OCI-LY7 (cell line): ENCODE results near the gene OGG1. TPM values are rescaled to one million over a fixed set of nuclear protein-coding genes. Genes with fewer than 3 reads are reported as not detected.

Experiments
- BruUV-seq: library from RNA; stranded (reverse); fragments of 400-500 nt; replicated peaks from 2 replicates; lab custom pipeline; 2021; lab: Mats Ljungman, UMichigan
- CTCF ChIA-PET: fragments of 300-600 bp; sonication (Branson Sonifier 250); formaldehyde crosslinking; loops from one replicate; lab custom pipeline; 2022; ENCODE audit warnings: antibody characterized with exemption; ENCODE audit not compliant: unreplicated experiment; lab: Charles Lee
- POLR2A ChIA-PET: fragments of 300-600 bp; sonication (Branson Sonifier 250); formaldehyde crosslinking; loops from one replicate; lab custom pipeline; 2022; ENCODE audit warnings: antibody characterized with exemption; lab: Charles Lee
- DNase-seq: peaks from one replicate; pipeline ENCODE4 v3.0.0-alpha.2; 2015; ENCODE audit warnings: low spot score
- H2AFZ ChIP-seq: fragments of 200-600 bp; sonication (generic), shearing (Covaris generic); 2 replicates; pipeline ENCODE4 v1.6.1; 2014; ENCODE audit warnings: mild to moderate bottlenecking, antibody characterized with exemption, low read length, moderate library complexity
- H3K27ac ChIP-seq: fragments of 200-600 bp; sonication (generic); 2 replicates; pipeline ENCODE4 v1.5.1; 2014; ENCODE audit warnings: mixed run types, low read depth, mild to moderate bottlenecking, moderate library complexity, low read length, inconsistent platforms; ENCODE audit not compliant: poor library complexity, severe bottlenecking
- H3K36me3 ChIP-seq: fragments of 200-600 bp; sonication (generic); 2 replicates; pipeline ENCODE4 v1.6.1; 2014; ENCODE audit warnings: mild to moderate bottlenecking, antibody characterized with exemption, low read length, moderate library complexity, mixed read lengths; ENCODE audit not compliant: insufficient read depth
- H3K4me1 ChIP-seq: fragments of 200-600 bp; sonication (generic); 2 replicates; pipeline ENCODE4 v1.5.1; 2014; ENCODE audit warnings: mild to moderate bottlenecking, low read length; ENCODE audit not compliant: insufficient read depth, poor library complexity, severe bottlenecking
- H3K4me2 ChIP-seq: fragments of 200-600 bp; sonication (generic); 2 replicates; pipeline ENCODE4 v1.6.1; 2014; ENCODE audit warnings: mild to moderate bottlenecking, low read length
- H3K4me3 ChIP-seq: fragments of 200-600 bp; sonication (generic); 2 replicates; pipeline ENCODE4 v1.5.1; 2014; ENCODE audit warnings: mild to moderate bottlenecking, low read depth, low read length; ENCODE audit not compliant: poor library complexity, severe bottlenecking
- H3K79me2 ChIP-seq: fragments of 200-600 bp; sonication (generic); 2 replicates; pipeline ENCODE4 v1.6.1; 2016; ENCODE audit warnings: low read depth, mild to moderate bottlenecking, low read length, moderate library complexity, mixed read lengths; ENCODE audit not compliant: insufficient read depth
- H3K9me2 ChIP-seq: fragments of 200-600 bp; sonication (generic); 2 replicates; pipeline ENCODE4 v1.6.1; 2016; ENCODE audit warnings: mild to moderate bottlenecking, low read length, mixed read lengths; ENCODE audit not compliant: insufficient read depth
- H3K9me3 ChIP-seq: fragments of 200-600 bp; sonication (generic); 2 replicates; pipeline ENCODE4 v1.6.1; 2014; ENCODE audit warnings: mild to moderate bottlenecking, mixed run types, low read length, mixed read lengths
- H4K20me1 ChIP-seq: fragments of 200-600 bp; sonication (generic); 2 replicates; pipeline ENCODE4 v1.6.1; 2014; ENCODE audit warnings: mild to moderate bottlenecking, antibody characterized with exemption, low read length, moderate library complexity, mixed read lengths; ENCODE audit not compliant: insufficient read depth
- EZH2phosphoT487 ChIP-seq: fragments of 200-600 bp; sonication (generic); IDR thresholded peaks from 2 replicates; pipeline ENCODE4 v1.6.1; 2018; ENCODE audit warnings: low read depth, borderline replicate concordance, mild to moderate bottlenecking, mixed run types, antibody characterized with exemption, low read length, moderate library complexity, mixed read lengths
- intact Hi-C: fragments of 100-400 bp; cut with micrococcal nuclease; formaldehyde crosslinking; loops from one replicate; pipeline ENCODE4 v1.10.0; 2022; ENCODE audit not compliant: unreplicated experiment
- total RNA-seq, 2 experiments: library from RNA; depleted of rRNA in 1 of 2; stranded (reverse); fragments of >200 nt in 1 of 2; shearing (Covaris generic) in 1 of 2; gene quantifications; 2 replicates each; pipeline ENCODE4 v1.2.3, GENCODE V29; 2014 to 2022
- TF ChIP-seq, protein P1 (sequence below): fragments of 200-600 bp; sonication (generic); conservative IDR thresholded peaks from 2 replicates; pipeline ENCODE4 v1.5.1; 2014; ENCODE audit warnings: mild to moderate bottlenecking, antibody characterized with exemption, low read length, moderate library complexity, mixed read lengths

OGG1 gene
- total RNA-seq, 2 experiments from 2014 or later = 119 to 121 TPM

DNA sequence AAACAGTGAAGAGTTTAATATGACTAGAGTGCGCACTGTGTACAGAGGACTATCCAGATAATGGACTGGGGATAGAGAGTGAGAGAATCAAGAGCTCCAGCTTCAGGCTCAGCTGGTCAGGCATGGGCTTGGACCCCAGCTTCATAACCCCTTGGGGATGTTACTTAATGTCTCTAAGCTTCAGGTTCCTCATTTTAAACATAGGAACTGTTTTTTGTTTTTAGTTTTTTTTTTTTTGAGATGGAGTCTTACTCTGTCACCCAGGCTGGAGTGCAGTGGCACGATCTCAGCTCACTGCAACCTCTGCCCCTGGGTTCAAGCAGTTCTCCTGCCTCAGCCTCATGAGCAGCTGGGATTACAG is 28.1 kb upstream of the OGG1 start:
- Histone ChIP-seq H4K20me1 (no peaks in the 10 kb centered on the region), H2AFZ (no peak overlapping the region; the same call in 1 of the 2 replicates), H3K4me3 (no peak overlapping the region), H3K36me3 (no peaks in the 10 kb centered on the region), H3K9me2 (no peaks in the 10 kb centered on the region), H3K4me1 (peaks cover 8% of the 10 kb centered on the region), H3K27ac (no peak overlapping the region), H3K4me2 (no peak overlapping the region), H3K9me3 (no peaks in the 10 kb centered on the region), H3K79me2 (no peaks in the 10 kb centered on the region)
- DNase-seq = no peak
- TF ChIP-seq EZH2phosphoT487 = no peak
- TF ChIP-seq, protein P1, sequence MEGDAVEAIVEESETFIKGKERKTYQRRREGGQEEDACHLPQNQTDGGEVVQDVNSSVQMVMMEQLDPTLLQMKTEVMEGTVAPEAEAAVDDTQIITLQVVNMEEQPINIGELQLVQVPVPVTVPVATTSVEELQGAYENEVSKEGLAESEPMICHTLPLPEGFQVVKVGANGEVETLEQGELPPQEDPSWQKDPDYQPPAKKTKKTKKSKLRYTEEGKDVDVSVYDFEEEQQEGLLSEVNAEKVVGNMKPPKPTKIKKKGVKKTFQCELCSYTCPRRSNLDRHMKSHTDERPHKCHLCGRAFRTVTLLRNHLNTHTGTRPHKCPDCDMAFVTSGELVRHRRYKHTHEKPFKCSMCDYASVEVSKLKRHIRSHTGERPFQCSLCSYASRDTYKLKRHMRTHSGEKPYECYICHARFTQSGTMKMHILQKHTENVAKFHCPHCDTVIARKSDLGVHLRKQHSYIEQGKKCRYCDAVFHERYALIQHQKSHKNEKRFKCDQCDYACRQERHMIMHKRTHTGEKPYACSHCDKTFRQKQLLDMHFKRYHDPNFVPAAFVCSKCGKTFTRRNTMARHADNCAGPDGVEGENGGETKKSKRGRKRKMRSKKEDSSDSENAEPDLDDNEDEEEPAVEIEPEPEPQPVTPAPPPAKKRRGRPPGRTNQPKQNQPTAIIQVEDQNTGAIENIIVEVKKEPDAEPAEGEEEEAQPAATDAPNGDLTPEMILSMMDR = no peak
- ChIA-PET CTCF (interaction anchor here (0.8 to 1.4 kb wide), 2 partner anchors 13 to 217 kb away, joined by 3 to 5 read pairs; no protein-coding TSS in a partner anchor), POLR2A (interaction anchor here (0.5 to 1.2 kb wide), 3 partner anchors 9 to 150 kb away, joined by 3 to 6 read pairs (median 3); partner anchors contain the start of gene BRPF1)
- intact Hi-C loops = no loop called here
- BruUV-seq = no TSS peak

DNA sequence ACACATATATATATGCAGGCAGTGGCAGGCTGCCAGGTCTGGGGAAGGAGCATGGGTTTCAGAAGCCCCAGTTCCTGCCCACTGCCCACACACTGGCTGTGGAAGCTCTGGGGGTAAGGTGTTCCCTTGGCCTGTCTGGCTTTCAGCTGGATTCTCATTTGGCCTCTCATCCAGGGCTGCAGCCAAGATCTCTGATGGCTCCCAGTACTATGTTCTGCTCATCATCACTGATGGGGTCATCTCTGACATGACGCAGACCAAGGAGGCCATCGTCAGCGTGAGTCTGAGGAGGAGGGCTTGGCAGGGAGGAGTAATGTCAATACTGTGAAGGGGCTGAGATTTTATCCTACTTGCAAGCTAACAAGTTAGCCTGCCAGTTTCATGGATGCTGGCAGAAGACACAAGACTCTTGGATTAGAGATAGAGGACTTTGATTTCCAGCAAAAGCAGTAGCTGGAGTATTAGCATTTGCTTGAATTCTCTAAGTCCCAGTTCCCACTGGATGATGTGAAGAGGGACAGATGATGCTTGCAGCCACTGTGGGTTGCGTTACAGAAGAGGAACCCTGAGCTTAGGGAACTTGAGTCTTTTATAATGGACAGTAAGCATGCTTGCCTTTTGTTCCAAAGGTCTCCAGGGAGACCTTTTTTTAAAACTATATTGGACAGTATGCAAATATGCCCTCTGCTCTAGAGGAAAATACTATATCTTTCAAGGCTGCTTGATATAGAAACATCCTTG is 23.8 kb upstream of the OGG1 start:
- BruUV-seq = no TSS peak
- Histone ChIP-seq H3K4me2 (no peak overlapping the region), H3K4me3 (no peak overlapping the region), H3K27ac (no peak overlapping the region), H3K9me3 (no peaks in the 10 kb centered on the region), H3K36me3 (no peaks in the 10 kb centered on the region), H4K20me1 (no peaks in the 10 kb centered on the region), H3K4me1 (peaks cover 22% of the 10 kb centered on the region), H3K9me2 (no peaks in the 10 kb centered on the region), H2AFZ (no peak overlapping the region), H3K79me2 (no peaks in the 10 kb centered on the region)
- no peak for DNase-seq
- ChIA-PET POLR2A (no interaction called here), CTCF (no interaction called here)
- TF ChIP-seq, protein P1 = no peak
- TF ChIP-seq EZH2phosphoT487 = no peak
- intact Hi-C loops = no loop called here
